Breast epithelium (tissue), 4 donors: ENCODE results near the gene TRPM2. TPM values are rescaled to one million over a fixed set of nuclear protein-coding genes. Genes with fewer than 3 reads are reported as not detected.

Source experiments
- DNase-seq, 2 donors: peaks; one replicate each; pipeline ENCODE4 v3.0.0-alpha.2; 2019; ENCODE audit warnings: low spot score in 2 of 2
- H3K27ac ChIP-seq, 2 donors: fragments of 200-600 bp; sonication (generic) in 1 of 2; one replicate each; pipeline ENCODE4 v1.5.1; 2016 to 2019; ENCODE audit warnings: mild to moderate bottlenecking in 1 of 2
- H3K27me3 ChIP-seq, 2 donors: fragments of 200-600 bp; sonication (generic) in 1 of 2; one replicate each; pipeline versions ENCODE4 v1.5.1 to v1.6.0; 2017 to 2019; ENCODE audit warnings: control low read depth in 1 of 2, mild to moderate bottlenecking in 1 of 2
- H3K36me3 ChIP-seq: fragments of 200-600 bp; one replicate; pipeline ENCODE4 v1.5.1; 2019
- H3K4me1 ChIP-seq, 2 donors: fragments of 200-600 bp; sonication (generic); one replicate each; pipeline ENCODE4 v1.5.1; 2016 to 2019; ENCODE audit warnings: control low read depth in 1 of 2
- H3K4me3 ChIP-seq, 3 donors: fragments of 200-600 bp; sonication (generic); 1 replicate in 2 of 3; 2 replicates in 1 of 3; pipeline ENCODE4 v1.5.1; 2016 to 2019; ENCODE audit warnings: mild to moderate bottlenecking in 3 of 3, moderate library complexity in 2 of 3
- H3K9me3 ChIP-seq, 2 donors: fragments of 200-600 bp; sonication (generic) in 1 of 2; one replicate each; pipeline ENCODE4 v1.5.1; 2016 to 2019; ENCODE audit warnings: control low read depth in 1 of 2
- POLR2A ChIP-seq: fragments of 450-650 bp; IDR thresholded peaks from one replicate; pipeline ENCODE4 v1.6.1; 2016; ENCODE audit warnings: antibody characterized with exemption, mild to moderate bottlenecking, moderate library complexity
- POLR2AphosphoS5 ChIP-seq, 3 donors: sonication (generic); formaldehyde crosslinking; IDR thresholded peaks; one replicate each; pipeline ENCODE4 v1.6.1; 2017; ENCODE audit warnings: antibody characterized with exemption in 3 of 3
- intact Hi-C: fragments of 100-400 bp; cut with DNase I; formaldehyde crosslinking; loops from one replicate; pipeline ENCODE4 v1.15.1; 2023; ENCODE audit warnings: low total_unique reads
- total RNA-seq, 3 donors: library from RNA; depleted of rRNA; stranded (reverse); fragments of >200 nt; gene quantifications; one replicate each; pipeline ENCODE4 v1.1.0, GENCODE V29; 2016
- TF ChIP-seq, protein P1 (sequence below), 3 donors: fragments of 450-650 bp; IDR thresholded peaks; one replicate each; pipeline ENCODE4 v1.5.1; 2016 to 2017; ENCODE audit warnings: antibody characterized with exemption in 3 of 3, mild to moderate bottlenecking in 3 of 3, moderate library complexity in 3 of 3

The TRPM2 gene
- total RNA-seq, 3 donors from 2014 or later, result 4.3 to 7.9 (median 7.2) TPM

DNA sequence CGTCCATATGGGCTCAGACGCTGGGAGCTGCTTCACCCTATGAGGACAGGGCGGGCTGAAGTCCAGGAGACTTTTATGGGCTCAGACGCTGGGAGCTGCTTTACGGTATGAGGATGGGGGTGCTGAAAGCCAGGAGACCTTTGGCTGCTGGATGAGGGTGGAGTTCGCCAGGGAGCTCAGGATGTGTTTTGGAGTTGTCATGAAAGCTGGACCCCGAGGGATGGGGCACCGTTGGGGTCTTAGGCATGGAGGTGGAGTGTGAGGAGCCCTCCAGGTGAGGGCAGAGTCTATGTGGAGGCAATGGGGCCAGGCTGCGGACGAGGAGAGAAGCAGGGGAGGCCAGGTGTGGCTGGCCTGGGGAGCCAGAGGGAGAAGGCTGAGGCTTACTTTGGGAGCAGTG lies 27.5 kb downstream of the TRPM2 start:
- no peak for TF ChIP-seq POLR2AphosphoS5 (IDR thresholded peaks at IDR 0.05)
- TF ChIP-seq POLR2A, result no peak
- TF ChIP-seq, protein P1, sequence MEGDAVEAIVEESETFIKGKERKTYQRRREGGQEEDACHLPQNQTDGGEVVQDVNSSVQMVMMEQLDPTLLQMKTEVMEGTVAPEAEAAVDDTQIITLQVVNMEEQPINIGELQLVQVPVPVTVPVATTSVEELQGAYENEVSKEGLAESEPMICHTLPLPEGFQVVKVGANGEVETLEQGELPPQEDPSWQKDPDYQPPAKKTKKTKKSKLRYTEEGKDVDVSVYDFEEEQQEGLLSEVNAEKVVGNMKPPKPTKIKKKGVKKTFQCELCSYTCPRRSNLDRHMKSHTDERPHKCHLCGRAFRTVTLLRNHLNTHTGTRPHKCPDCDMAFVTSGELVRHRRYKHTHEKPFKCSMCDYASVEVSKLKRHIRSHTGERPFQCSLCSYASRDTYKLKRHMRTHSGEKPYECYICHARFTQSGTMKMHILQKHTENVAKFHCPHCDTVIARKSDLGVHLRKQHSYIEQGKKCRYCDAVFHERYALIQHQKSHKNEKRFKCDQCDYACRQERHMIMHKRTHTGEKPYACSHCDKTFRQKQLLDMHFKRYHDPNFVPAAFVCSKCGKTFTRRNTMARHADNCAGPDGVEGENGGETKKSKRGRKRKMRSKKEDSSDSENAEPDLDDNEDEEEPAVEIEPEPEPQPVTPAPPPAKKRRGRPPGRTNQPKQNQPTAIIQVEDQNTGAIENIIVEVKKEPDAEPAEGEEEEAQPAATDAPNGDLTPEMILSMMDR (IDR thresholded peaks at IDR 0.05), result no peak
- H3K27me3 ChIP-seq, result peaks cover 0 to 49% of the 10 kb centered on the region in 2 donors
- no peak for DNase-seq
- no peaks in the 10 kb centered on the region for H3K36me3 ChIP-seq
- peaks cover 12 to 25% of the 10 kb centered on the region in 2 donors for H3K9me3 ChIP-seq
- H3K4me1 ChIP-seq, result no peaks in the 10 kb centered on the region
- H3K4me3 ChIP-seq, result no peak overlapping the region
- no peak overlapping the region for H3K27ac ChIP-seq
- intact Hi-C loops, result no loop called here

DNA sequence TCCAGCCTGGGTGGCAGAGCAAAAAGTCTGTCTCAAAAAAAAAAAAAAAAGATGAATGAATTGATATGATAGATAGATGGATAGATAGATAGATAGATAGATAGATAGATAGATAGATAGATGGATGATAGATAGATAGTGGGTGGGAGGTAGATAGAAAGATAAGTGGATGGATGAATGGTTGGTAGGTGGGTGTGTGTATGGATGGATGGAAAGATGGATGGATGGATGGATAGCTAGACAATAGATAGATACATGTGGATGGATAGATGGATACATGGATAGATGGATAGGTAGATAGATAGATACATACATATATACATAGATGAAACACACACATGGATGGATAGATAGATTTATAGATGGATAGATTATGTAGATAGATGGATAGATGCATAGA lies 28.5 kb downstream of the TRPM2 start:
- intact Hi-C loops, result loop anchor here (1.0 kb wide), 1 partner anchor 38 kb away; no protein-coding TSS in a partner anchor
- TF ChIP-seq POLR2AphosphoS5 (IDR thresholded peaks at IDR 0.05), result no peak
- no peak for TF ChIP-seq POLR2A
- TF ChIP-seq, protein P1 (IDR thresholded peaks at IDR 0.05), result no peak

GRCh38 chr21:44382536-44382935 lies 29.1 kb downstream of the TRPM2 start:
- Histone ChIP-seq H3K9me3 (peaks cover 23 to 38% of the 10 kb centered on the region in 2 donors), H3K4me1 (no peaks in the 10 kb centered on the region), H3K36me3 (no peaks in the 10 kb centered on the region), H3K27me3 (peaks cover 0 to 35% of the 10 kb centered on the region in 2 donors), H3K4me3 (no peak overlapping the region), H3K27ac (no peak overlapping the region)
- no peak for TF ChIP-seq POLR2AphosphoS5 (IDR thresholded peaks at IDR 0.05)
- TF ChIP-seq POLR2A, result no peak
- no peak for DNase-seq
- intact Hi-C loops, result loop anchor here (1.0 kb wide), 1 partner anchor 38 kb away; no protein-coding TSS in a partner anchor

More for the DNA sequence above, 28.5 kb downstream of the TRPM2 start:
- Histone ChIP-seq H3K27me3 (peaks cover 0 to 40% of the 10 kb centered on the region in 2 donors), H3K4me3 (no peak overlapping the region), H3K27ac (no peak overlapping the region), H3K4me1 (no peaks in the 10 kb centered on the region), H3K36me3 (no peaks in the 10 kb centered on the region), H3K9me3 (peaks cover 19 to 35% of the 10 kb centered on the region in 2 donors)
- DNase-seq, result no peak

- no peak overlapping the region for H3K4me3 ChIP-seq
- H3K36me3 ChIP-seq, result no peaks in the 10 kb centered on the region
- H3K27ac ChIP-seq, result no peak overlapping the region
- H3K9me3 ChIP-seq, result peaks cover 23 to 44% of the 10 kb centered on the region in 2 donors
- peaks cover 0 to 28% of the 10 kb centered on the region in 2 donors for H3K27me3 ChIP-seq
- intact Hi-C loops, result no loop called here
- no peak for DNase-seq
- H3K4me1 ChIP-seq, result no peaks in the 10 kb centered on the region
- TF ChIP-seq, protein P1 (IDR thresholded peaks at IDR 0.05), result no peak
- TF ChIP-seq POLR2A (no peak), POLR2AphosphoS5 (IDR thresholded peaks at IDR 0.05) (no peak)
These were observed 29.8 kb downstream of the TRPM2 start for GRCh38 chr21:44383216-44383615.

DNA sequence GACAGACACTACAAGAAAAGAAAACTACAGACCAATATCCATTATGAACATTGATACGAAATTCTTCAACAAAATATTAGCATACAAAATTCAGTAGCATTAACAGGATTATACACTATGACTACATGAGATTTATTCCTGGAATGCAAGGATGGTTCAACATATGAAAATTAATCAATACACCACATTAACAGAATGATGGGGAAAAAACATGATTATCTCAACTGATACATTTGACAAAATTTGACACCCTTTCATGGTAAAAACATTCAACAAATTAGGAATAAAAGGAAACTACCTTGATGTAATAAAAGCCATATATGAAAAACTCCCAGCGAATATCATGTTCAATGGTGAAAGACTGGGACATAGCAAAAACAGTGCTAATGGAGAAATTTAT lies 31.5 kb downstream of the TRPM2 start:
- peaks cover 23 to 44% of the 10 kb centered on the region in 2 donors for H3K9me3 ChIP-seq
- no peak for DNase-seq
- H3K4me1 ChIP-seq, result no peaks in the 10 kb centered on the region
- no peak overlapping the region for H3K4me3 ChIP-seq
- H3K27ac ChIP-seq, result no peak overlapping the region
- TF ChIP-seq, protein P1 (IDR thresholded peaks at IDR 0.05), result no peak
- TF ChIP-seq POLR2AphosphoS5 (IDR thresholded peaks at IDR 0.05) (no peak), POLR2A (no peak)
- intact Hi-C loops, result no loop called here
- H3K36me3 ChIP-seq, result no peaks in the 10 kb centered on the region
- peaks cover 0 to 12% of the 10 kb centered on the region in 2 donors for H3K27me3 ChIP-seq
